ENCODE data around the gene TOR1AIP1.
"Not testable (repeated sequence)": the region's sequence is repeated elsewhere in the genome, so short reads cannot be mapped to it uniquely, and the experiment has no call there.

The TOR1AIP1 gene

GRCh38 chr1:179938752-179939151 lies 56.7 kb downstream of the TOR1AIP1 start:
- peak; percentile 4 for DNase-seq

- no peak for DNase-seq
These were observed 57.9 kb downstream of the TOR1AIP1 start for GRCh38 chr1:179939941-179940340.

GRCh38 chr1:179941454-179941853 lies 59.4 kb downstream of the TOR1AIP1 start:
- no peak for DNase-seq

- DNase-seq: no peak
These were observed 68.6 kb downstream of the TOR1AIP1 start for GRCh38 chr1:179950651-179951050.

- no peak for DNase-seq
These were observed 69.5 kb downstream of the TOR1AIP1 start for GRCh38 chr1:179951383-179952144.

- DNase-seq: no peak
These were observed 70.1 kb downstream of the TOR1AIP1 start for GRCh38 chr1:179952186-179952585.

GRCh38 chr1:179953974-179954492 lies 71.9 kb downstream of the TOR1AIP1 start:
- DNase-seq: peak; percentile 53

GRCh38 chr1:179954493-179955286 lies 72.6 kb downstream of the TOR1AIP1 start, which contains the start of gene CEP350:
Gene CEP350, plus strand, starts transcription at chr1:179954810. Its CDS starts 31,372 bp downstream, at chr1:179986182.
- peak; percentile 99 for DNase-seq

GRCh38 chr1:179955287-179955680 lies 73.2 kb downstream of the TOR1AIP1 start:
- DNase-seq: peak; percentile 4

- no peak for DNase-seq
These were observed 73.6 kb downstream of the TOR1AIP1 start for GRCh38 chr1:179955731-179956130.

- no peak for DNase-seq
These were observed 76.3 kb downstream of the TOR1AIP1 start for GRCh38 chr1:179958359-179958758.

GRCh38 chr1:179962168-179962567 lies 80.1 kb downstream of the TOR1AIP1 start:
- DNase-seq: not testable (repeated sequence)

GRCh38 chr1:179966551-179966950 lies 84.5 kb downstream of the TOR1AIP1 start:
- DNase-seq: no peak

- DNase-seq: no peak
These were observed 86.4 kb downstream of the TOR1AIP1 start for GRCh38 chr1:179968284-179968993.

GRCh38 chr1:179968994-179969919 lies 87.2 kb downstream of the TOR1AIP1 start:
- no peak for DNase-seq

Data from fibroblast of skin of scalp (primary cell).